HG03575 (cell line): ENCODE results near the gene GLP1R.

Experiments used
- ATAC-seq: cut with Tn5 transposase; IDR thresholded peaks from one replicate; pipeline ENCODE4 v1.9.1; 2021; ENCODE audit not compliant: unreplicated experiment, insufficient number of reproducible peaks, low FRiP score; ENCODE audit errors: extremely low read depth

GLP1R gene

DNA sequence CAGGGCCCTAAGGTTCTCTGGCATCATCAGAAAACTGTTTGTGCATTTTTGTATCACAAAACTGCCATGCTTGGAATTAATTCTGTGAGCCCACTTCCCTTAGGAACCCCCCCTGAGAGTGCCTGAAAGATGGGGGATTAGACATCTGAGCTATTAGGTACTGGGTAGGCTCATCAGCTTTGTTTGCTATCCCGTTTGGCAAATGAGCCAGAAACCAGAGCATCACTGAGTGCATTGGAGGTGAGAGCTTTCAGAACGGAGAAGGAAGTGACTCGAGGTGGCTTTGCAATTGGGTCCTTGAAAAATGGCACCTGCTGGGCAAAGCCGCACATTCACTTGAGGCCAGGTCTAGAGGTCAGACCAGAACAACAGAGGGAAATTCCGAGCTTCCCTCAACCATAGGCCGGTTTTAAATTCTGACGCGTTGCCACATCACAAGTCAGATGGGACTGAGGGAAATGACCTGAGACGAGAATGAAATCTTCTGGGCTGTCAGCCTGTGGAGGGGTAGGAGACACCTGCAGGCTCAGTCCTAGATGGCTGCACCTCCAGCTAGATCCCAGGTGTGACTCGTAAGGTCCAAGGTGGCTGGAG, 8.4 kb upstream of the GLP1R start:
- no peak for ATAC-seq

- no peak for ATAC-seq
Observed at GRCh38 chr6:39041072-39041471, 7.5 kb upstream of the GLP1R start.

- ATAC-seq, result no peak
Observed at GRCh38 chr6:39043776-39044175, 4.8 kb upstream of the GLP1R start.

DNA sequence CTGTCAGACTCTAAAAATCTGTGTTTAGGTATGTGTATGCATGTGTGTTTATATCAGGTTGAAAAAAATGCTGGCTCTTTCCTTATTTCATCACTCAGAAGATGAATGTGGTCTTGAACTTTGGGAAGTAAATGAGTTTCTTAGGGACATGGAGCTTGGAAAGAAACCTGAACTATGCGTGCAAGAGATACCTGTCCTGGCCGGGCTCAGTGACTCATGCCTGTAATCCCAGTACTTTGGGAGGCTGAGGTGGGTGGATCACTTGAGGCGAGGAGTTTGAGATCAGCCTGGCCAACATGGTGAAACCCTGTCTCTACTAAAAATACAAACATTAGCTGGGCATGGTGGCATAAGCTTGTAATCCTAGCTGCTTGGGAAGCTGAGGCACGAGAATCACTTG, 4.4 kb upstream of the GLP1R start:
- ATAC-seq, result no peak

DNA sequence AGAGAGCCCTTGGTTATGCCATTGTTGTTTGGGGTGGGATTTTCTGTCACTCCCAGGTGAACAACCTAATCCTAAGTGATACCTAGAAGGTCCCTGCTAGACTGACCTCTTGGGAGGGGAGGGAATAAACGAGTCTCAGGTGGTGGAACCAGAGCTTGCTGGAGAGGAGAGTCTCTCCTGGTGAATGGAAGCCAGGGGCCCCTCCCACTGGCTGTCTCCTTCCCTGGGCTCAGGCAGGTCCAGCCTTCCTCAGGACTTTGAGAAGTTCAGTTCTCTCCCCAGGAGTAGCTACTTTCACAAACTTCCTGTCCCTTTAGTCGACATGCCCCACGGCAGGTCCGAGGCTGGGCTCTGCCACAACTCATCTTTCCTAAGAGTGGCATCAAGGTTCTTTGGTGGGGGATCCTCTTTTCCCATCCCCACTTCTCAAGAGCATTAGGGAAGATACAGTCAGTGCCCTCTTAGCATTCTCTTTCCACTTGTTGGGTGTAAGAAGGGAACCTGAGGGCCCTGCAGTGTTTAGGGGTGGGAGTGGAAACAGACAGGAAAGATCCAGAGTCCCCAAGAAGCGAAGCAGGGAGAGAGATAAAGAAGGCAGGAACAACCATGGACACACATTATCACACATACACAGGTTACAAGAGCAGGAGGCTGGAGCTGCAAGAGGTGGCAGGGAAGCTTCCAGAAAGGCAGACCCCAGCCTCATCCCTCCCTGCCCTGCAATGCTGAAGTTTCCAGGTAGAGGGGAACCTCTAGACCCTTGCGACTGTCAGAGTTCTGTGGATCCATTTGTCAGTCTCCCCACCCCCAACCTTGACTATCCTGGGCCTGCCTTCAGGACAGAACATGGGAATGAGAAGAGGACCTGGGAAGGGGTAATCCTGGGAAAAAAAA, 900 bp upstream of the GLP1R start:
- no peak for ATAC-seq

GRCh38 chr6:39049575-39050283, 1.1 kb downstream of the GLP1R start:
- no peak for ATAC-seq

DNA sequence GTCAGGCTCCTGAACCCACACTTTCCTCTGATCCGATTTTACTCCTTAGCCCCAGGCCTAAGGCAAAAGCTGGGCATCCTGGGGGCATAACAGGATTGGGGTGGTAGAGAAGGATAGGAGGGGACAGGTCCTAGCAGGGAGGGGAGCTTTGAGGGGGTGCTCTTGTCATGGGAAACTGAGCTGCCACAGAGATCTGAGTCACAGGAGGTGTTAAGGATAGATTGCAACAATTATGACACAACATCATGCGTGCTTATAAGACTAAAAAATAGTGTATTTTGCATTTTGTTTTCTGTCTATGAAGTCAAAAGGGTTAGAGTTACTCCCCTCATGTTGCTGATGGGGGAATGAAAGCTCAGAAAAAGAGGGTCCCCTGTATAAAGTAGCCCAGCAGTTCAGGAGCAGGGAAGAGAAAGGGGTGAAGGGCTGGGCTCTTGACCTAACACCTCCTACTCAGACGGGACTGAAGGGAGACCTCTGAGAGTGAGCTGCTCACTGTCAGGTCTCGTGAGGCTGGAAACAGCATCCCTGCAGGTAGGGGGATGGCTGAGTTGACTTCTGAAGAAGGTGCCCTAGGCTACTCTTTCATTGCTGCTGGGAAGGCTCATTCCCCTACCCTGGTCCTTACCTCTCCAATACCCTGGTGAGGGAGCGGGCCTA, 2.0 kb downstream of the GLP1R start:
- ATAC-seq, result no peak

DNA sequence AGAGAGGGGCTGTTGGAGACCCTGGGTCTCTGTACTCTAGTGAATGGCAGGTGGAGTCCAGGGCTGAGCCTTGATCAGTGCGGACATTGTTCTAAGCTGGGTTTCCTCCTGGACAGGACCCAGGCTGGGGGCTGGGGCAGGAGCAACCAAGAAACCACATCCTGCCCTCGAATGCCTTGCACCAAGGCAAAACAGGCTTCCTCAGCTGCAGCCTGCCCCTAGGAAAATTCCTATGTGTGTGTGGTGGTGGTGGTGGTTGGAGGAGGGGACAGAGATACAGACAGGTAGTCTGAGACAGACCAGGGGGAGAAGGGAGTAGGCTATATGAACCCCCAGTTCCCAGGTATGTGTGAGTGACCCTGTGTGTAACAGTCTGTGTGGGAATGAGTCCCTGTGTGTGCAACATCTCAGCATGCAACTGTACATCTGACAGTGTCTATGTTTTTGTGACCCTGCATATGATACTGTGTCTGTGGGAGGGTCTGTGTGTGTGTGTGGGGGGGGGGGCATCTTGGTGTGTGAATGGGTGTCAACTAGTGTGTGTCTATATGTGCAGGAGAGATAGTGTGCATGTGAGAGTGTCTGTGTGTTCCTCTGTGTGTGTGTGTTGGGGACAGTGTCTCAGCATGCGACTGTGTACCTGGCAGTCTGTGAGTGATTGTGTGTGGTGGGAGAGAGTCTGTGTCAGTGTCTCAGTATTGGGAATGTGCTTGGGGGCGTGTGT, 3.0 kb downstream of the GLP1R start:
- no peak for ATAC-seq

DNA sequence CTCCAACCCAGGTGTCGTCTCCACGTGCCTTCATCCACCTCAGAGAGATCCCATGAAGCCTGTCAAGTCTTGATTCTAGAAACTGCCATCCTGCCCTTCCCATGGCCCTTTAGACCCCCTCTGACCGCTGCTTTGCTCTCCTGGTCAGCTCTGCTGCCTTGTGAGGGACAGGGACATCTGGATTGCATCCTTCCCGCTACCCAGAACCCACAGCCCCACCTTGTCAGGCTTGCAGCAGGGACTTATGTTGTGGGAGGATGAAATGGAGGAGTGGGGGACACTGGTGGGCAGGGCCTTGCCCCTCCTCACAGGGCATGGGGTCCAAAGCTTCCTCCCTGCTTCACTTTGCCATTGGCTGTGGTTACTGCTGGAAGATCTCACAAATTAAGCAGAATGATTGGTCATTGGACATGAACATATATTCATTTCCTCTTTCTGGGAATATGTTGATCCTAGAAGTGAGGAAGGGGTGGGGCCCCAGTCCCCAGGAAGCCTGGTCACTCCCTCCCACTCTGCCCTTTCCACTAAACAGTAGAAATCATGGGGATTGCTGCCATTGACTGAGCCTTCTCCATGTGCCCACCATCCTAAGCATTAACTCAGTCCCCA, 4.5 kb downstream of the GLP1R start:
- no peak for ATAC-seq

DNA sequence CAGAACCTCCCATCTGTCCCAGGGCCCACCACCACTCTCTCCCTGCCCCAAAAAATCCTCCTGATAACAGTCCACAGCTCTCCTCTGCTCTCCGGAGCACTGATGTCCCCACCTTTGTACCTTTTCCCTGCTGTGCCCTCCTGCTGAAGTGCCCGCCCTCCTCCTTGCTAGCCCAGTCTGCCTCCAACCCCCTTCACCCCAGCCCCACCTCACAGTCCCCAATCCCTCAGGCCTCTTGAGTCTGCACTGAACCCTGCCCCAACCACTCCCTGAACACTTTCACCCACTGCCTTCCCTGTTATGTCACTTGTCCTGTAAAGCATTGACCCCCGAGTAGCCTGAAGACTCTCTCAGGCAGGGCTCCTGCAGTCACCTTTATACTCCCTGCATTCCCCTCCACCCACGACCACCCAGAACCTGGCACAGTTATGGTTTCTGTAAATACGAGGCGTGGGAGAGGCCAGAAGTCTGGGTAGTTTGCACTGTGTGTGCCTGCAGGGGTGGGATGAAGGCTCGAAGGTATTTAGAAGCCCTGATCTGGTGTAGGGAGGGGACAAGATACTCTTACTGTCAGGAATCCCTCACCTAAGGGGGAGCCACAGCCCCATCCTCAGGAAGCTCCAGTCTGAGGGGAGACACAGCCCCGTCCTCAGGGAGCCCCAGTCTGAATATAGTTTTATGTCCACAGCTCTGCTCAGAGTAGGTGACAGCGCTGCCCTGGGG, 5.4 kb downstream of the GLP1R start:
- no peak for ATAC-seq

DNA sequence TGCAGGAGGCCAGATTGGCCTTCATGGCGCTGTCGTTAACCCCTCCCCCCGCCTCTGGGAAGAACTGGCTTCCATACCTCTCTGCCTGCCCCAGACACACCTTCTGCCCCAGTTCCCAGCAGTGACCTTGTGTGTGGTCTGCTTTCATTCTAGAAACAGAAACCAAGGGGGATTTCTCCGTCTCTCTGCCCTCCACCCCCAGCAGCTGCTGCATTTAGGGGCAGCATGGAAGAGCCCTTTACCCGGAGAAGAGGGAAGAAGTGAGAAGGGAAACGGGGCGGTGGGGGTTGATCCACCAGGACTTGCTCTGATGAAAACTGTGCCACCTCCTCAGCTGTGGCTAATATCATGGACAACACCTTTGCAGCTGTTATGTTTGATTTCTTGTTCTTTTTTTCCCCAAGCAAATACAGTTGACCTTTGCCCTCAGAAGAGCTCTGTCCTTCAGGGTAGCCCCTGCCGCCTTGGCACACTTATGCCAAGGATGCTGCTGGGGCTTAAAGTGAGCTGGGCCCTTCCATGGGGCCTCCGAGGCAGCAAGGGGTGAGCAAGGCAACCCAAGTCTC, 6.1 kb downstream of the GLP1R start:
- ATAC-seq, result no peak

DNA sequence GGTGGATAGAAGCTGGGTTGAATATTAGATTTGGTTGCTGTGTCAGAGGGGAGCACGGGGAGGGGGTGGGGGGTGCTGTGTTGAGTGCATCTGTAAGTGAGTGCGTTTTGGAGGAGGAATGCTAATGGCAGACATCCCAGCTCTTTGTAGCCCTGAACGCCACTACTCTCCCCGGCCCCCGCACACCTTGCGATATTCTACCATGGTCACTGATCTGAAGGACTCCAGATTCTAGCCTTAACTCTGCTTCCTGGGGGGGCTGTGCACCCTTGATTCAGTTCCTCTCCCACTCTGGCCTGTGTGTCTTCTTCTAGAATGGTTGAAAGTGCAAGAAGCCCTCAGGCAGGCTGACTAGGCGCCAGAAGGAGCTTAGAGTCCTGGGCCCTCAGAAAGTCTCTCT, 7.1 kb downstream of the GLP1R start:
- no peak for ATAC-seq

GRCh38 chr6:39056191-39056590, 7.6 kb downstream of the GLP1R start:
- no peak for ATAC-seq

DNA sequence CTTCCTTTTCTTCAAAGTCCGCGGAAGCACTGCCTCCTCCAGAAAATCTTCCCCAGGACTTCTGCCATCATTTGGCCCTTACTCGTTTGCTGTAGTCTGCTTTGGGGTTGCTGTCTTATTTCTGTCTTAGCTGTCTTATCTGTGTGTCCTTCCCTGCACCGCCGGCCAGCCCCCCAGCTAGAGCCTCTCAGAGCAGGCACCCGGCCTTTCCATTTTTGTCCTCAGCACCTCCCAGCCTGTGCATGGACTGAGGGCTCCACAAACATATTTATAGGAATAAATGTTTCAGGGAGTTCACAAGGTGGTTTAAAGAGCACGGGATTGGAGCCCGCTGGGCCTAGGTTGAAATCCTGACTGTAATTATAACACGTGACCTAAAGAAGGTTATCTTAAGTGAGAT, 8.1 kb downstream of the GLP1R start:
- ATAC-seq, result no peak

GRCh38 chr6:39057251-39058155, 8.9 kb downstream of the GLP1R start:
- ATAC-seq, result no peak

DNA sequence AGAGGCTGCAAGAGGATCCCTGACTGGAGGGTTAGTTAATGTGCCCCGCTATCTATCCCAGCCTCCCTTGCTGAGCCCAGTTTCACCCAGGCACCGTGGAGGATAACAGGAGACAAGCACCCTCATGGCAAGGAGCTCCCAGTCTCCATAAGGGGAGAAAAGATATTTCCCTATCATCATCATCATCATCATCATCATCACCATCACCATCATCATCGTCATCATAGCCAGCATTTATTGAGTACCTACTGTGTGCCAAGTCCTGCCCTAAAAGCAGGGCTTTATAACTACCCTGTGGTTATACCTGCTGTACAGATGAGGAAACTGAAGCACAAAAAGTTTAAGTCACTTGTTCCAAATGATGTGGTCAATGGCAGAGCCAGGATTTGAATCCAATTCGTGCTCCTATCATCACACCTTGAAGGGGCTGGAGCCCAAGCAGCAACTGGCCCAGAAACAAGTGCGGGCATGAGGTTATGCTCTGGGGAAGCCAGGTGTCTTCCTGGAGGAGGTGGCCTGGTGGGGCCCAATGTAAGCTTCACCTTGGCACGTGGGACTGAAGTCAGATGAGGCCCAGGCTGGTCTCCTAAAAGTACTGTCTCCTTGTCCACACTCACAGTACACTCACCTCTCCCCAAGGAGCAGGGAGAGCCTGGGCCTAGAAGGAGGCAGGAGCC, 10.0 kb downstream of the GLP1R start:
- no peak for ATAC-seq
